ENCODE measurements around the gene CFAP43.

DNA sequence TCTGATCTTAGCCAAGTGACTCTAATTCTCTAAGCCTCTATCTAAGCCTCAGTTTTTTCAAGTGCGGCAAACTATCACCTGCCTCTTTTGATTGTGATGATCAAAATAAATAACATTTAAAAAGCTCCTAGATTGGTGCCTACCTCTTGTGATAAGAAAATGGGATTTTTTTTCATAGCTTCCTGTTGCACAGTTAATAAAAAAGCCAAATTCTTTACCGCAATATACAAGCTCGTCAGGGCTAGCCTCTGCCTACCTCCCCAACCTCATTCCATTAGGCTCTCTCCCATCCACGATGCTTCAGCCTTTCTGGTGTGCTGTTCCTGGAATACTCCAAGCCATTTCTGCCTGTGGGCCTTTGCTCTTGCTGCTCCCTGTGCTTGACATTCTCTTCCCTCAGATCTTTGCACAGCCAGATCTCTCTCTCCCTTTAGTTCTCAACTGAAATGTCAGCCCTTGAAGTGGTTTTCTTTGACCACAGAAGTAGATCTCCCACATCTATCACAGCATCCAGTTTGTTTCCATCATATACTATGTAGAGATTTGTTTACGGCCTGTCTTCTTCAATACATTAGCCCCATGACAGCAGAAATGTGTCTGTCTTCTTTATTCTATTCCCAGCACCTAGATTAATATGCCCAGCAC lies 61.4 kb downstream of the CFAP43 start:
- TF ChIP-seq, protein P1, sequence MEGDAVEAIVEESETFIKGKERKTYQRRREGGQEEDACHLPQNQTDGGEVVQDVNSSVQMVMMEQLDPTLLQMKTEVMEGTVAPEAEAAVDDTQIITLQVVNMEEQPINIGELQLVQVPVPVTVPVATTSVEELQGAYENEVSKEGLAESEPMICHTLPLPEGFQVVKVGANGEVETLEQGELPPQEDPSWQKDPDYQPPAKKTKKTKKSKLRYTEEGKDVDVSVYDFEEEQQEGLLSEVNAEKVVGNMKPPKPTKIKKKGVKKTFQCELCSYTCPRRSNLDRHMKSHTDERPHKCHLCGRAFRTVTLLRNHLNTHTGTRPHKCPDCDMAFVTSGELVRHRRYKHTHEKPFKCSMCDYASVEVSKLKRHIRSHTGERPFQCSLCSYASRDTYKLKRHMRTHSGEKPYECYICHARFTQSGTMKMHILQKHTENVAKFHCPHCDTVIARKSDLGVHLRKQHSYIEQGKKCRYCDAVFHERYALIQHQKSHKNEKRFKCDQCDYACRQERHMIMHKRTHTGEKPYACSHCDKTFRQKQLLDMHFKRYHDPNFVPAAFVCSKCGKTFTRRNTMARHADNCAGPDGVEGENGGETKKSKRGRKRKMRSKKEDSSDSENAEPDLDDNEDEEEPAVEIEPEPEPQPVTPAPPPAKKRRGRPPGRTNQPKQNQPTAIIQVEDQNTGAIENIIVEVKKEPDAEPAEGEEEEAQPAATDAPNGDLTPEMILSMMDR (IDR thresholded peaks at IDR 0.05), result no peak
- no peak for TF ChIP-seq POLR2A (IDR thresholded peaks at IDR 0.05)

All from adrenal gland (tissue), 5 donors.